Testis (tissue), 2 donors: ENCODE results near the gene CYP21A2.
"Not testable (repeated sequence)": the region's sequence is repeated elsewhere in the genome, so short reads cannot be mapped to it uniquely, and the experiment has no call there.

ENCODE experiments used
- POLR2A ChIP-seq: fragments of 450-650 bp; IDR thresholded peaks from one replicate; pipeline ENCODE4 v1.6.1; 2017; ENCODE audit warnings: antibody characterized with exemption, mild to moderate bottlenecking, moderate library complexity
- TF ChIP-seq, protein P1 (sequence below), 3 experiments: fragments of 450-650 bp in 2 of 3; fragments of 200-600 bp in 1 of 3; sonication (generic) in 1 of 3; IDR thresholded peaks; one replicate each; pipeline ENCODE4 v1.5.1; 2016 to 2019; ENCODE audit warnings: antibody characterized with exemption in 3 of 3, mild to moderate bottlenecking in 2 of 3, moderate library complexity in 1 of 3

- TF ChIP-seq POLR2A = not testable (repeated sequence)
- TF ChIP-seq, protein P1, sequence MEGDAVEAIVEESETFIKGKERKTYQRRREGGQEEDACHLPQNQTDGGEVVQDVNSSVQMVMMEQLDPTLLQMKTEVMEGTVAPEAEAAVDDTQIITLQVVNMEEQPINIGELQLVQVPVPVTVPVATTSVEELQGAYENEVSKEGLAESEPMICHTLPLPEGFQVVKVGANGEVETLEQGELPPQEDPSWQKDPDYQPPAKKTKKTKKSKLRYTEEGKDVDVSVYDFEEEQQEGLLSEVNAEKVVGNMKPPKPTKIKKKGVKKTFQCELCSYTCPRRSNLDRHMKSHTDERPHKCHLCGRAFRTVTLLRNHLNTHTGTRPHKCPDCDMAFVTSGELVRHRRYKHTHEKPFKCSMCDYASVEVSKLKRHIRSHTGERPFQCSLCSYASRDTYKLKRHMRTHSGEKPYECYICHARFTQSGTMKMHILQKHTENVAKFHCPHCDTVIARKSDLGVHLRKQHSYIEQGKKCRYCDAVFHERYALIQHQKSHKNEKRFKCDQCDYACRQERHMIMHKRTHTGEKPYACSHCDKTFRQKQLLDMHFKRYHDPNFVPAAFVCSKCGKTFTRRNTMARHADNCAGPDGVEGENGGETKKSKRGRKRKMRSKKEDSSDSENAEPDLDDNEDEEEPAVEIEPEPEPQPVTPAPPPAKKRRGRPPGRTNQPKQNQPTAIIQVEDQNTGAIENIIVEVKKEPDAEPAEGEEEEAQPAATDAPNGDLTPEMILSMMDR (IDR thresholded peaks at IDR 0.05) = not testable (repeated sequence)
These were observed 34.9 kb upstream of the CYP21A2 start for GRCh38 chr6:32003301-32003700.
